Erythroblast (primary cell): ENCODE data around the gene KCNJ11.

Experiments
- GATA1 ChIP-seq: IDR thresholded peaks from 2 replicates; pipeline ENCODE4 v1.6.1; 2011; ENCODE audit warnings: low read depth, mild to moderate bottlenecking, control low read depth, low read length, moderate library complexity
- POLR2A ChIP-seq: IDR thresholded peaks from 2 replicates; pipeline ENCODE4 v1.6.1; 2011; ENCODE audit warnings: mild to moderate bottlenecking, low read length

- TF ChIP-seq POLR2A, result no peak
- no peak for TF ChIP-seq GATA1
Observed at GRCh38 chr11:17376493-17376892, 12.0 kb downstream of the KCNJ11 start.
